ENCODE data around the gene CARM1. TPM values are rescaled to one million over a fixed set of nuclear protein-coding genes. Genes with fewer than 3 reads are reported as not detected.

Gene CARM1
- total and polyA plus RNA-seq, 2 experiments from 2014 or later: 43.3 to 118 TPM

DNA sequence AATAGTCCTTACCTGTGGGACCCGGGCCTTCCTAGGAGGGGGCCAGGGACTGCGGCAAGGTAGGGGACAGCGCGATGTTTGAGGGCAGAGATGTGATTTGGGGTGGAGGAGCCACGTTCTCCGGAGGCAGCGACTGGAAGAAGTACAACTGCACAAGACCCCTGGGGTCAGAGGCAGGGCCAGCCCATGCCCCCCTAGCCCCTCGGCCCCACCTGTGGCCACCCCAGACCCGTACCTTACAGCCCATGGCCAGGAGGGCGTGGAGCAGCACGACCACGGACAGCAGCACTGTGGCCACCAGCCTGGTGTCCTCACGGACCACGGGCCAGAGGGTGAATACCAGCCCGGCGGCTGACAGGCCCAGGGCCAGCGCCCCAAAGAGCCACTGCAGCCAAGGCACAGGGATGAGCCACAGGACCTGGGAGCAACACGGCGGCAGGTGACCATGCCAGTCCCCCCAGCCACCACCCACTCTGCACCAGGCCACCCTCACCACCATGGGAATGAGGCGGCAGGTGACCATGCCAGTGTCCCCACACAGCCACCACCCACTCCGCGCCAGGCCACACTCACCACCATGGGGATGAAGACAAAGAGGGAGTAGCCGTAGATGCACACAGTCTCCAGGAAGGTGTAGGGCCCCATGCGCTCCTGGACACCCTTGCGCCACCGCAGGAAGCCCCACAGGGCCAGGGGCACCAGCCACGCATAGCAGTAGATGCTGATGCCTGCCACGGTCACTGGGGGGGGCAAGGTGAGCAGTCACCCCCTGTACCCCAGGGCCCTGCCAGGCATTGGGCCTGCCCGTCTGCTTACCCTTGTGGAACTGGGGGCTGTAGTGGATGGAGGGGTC, 52.1 kb downstream of the CARM1 start (continued):
- no peak for TF ChIP-seq ZNF462 (CRISPR knock-in tag; IDR thresholded peaks at IDR 0.05)

DNA sequence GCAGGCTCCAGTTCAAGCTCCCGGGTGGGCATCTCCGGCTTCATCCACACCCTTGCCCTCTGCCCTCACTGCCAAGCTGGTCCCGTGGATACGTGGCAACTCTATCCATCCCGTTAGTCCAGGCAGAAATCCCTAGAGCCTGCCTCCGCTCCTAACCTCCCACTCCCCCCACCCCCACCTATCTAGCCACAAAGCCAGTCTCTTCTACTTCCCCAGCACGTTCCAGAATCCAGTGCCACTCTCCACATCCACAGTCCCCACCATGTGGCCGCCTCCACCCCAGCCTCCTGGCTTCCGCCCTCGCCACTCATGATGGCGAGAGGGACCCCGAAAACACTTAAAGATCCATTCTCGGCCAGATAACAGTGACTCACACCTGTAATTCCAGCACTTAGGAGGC, 53.2 kb downstream of the CARM1 start:
- no peak for ATAC-seq
- Mint-ChIP-seq H3K36me3 (ENCODE audit: low read depth) (peaks cover 36% of the 10 kb centered on the region), H3K9me3 (no peaks in the 10 kb centered on the region), H3K4me1 (peaks cover 7% of the 10 kb centered on the region; the same call in 2 of the 3 replicates), H3K27me3 (ENCODE audit: insufficient read depth, low read depth, poor library complexity) (peaks cover 30% of the 10 kb centered on the region), H3K4me3 (no peak overlapping the region), H3K27ac (no peak overlapping the region)
- H3K4me1 ChIP-seq (ENCODE audit: insufficient read depth): peaks cover 1% of the 10 kb centered on the region; the same call in 1 of the 2 replicates
- no peak overlapping the region for H3K27ac ChIP-seq (ENCODE audit: low read depth)
- H3K27me3 ChIP-seq (ENCODE audit: insufficient read depth): no peaks in the 10 kb centered on the region
- peaks cover 12% of the 10 kb centered on the region for H3K79me2 ChIP-seq (replicated peaks; ENCODE audit: insufficient read depth)
- H3K9me2 ChIP-seq (ENCODE audit: insufficient read depth): no peaks in the 10 kb centered on the region
- no peak overlapping the region for H3K4me3 ChIP-seq
- H3K4me2 ChIP-seq: no peak overlapping the region
- H3F3A ChIP-seq (replicated peaks; ENCODE audit: low read depth): peaks cover 9% of the 10 kb centered on the region; the same call in 1 of the 2 replicates
- H4K20me1 ChIP-seq (replicated peaks; ENCODE audit: insufficient read depth): no peaks in the 10 kb centered on the region
- H3K36me3 ChIP-seq (ENCODE audit: insufficient read depth): no peaks in the 10 kb centered on the region
- DNase-seq (ENCODE audit: low spot score): no peak
- no peak overlapping the region for H2AFZ ChIP-seq
- TF ChIP-seq, protein P1, sequence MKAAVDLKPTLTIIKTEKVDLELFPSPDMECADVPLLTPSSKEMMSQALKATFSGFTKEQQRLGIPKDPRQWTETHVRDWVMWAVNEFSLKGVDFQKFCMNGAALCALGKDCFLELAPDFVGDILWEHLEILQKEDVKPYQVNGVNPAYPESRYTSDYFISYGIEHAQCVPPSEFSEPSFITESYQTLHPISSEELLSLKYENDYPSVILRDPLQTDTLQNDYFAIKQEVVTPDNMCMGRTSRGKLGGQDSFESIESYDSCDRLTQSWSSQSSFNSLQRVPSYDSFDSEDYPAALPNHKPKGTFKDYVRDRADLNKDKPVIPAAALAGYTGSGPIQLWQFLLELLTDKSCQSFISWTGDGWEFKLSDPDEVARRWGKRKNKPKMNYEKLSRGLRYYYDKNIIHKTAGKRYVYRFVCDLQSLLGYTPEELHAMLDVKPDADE (IDR thresholded peaks at IDR 0.05): no peak
- TF ChIP-seq EZH2phosphoT487 (IDR thresholded peaks at IDR 0.05; ENCODE audit: unreplicated experiment) (no peak), REST (IDR thresholded peaks at IDR 0.05; ENCODE audit: unreplicated experiment) (no peak)
